Osteoblast (primary cell): ENCODE data around the gene LRRC3B. TPM values are rescaled to one million over a fixed set of nuclear protein-coding genes. Genes with fewer than 3 reads are reported as not detected.

Source experiments
- DNase-seq: peaks from one replicate; pipeline ENCODE4 v3.0.0; 2011; ENCODE audit warnings: low spot score, mixed read lengths; ENCODE audit not compliant: insufficient read length; ENCODE audit errors: missing footprints
- H2AFZ ChIP-seq: 2 replicates; pipeline ENCODE4 v1.6.0; 2011; ENCODE audit warnings: mild to moderate bottlenecking, low read length
- H3K27ac ChIP-seq: 2 replicates; pipeline ENCODE4 v1.5.1; 2011; ENCODE audit warnings: mild to moderate bottlenecking, low read depth, low read length, moderate library complexity
- H3K27me3 ChIP-seq: 2 replicates; pipeline ENCODE4 v1.6.0; 2012; ENCODE audit warnings: mild to moderate bottlenecking, control low read depth, inconsistent platforms, low read length, moderate library complexity; ENCODE audit not compliant: insufficient read depth
- H3K36me3 ChIP-seq: 2 replicates; pipeline ENCODE4 v1.5.1; 2011; ENCODE audit warnings: mild to moderate bottlenecking, low read length, control low read depth, moderate library complexity; ENCODE audit not compliant: insufficient read depth
- H3K4me1 ChIP-seq: 2 replicates; pipeline ENCODE4 v1.5.1; 2011; ENCODE audit warnings: mild to moderate bottlenecking, low read length, control low read depth, moderate library complexity; ENCODE audit not compliant: insufficient read depth
- H3K4me2 ChIP-seq: 2 replicates; pipeline ENCODE4 v1.6.0; 2011; ENCODE audit warnings: mild to moderate bottlenecking, low read length; ENCODE audit not compliant: insufficient read depth
- H3K4me3 ChIP-seq: fragments of 200-600 bp; sonication (generic); 3 replicates; pipeline ENCODE4 v1.5.1; 2012; ENCODE audit warnings: mild to moderate bottlenecking, low read length, inconsistent platforms; ENCODE audit not compliant: insufficient read depth
- H3K79me2 ChIP-seq: 2 replicates; pipeline ENCODE4 v1.6.0; 2012; ENCODE audit warnings: mild to moderate bottlenecking, low read length, control low read depth, inconsistent platforms; ENCODE audit not compliant: insufficient read depth
- H3K9me3 ChIP-seq: 2 replicates; pipeline ENCODE4 v1.5.1; 2011; ENCODE audit warnings: low read depth, low read length, control low read depth
- H4K20me1 ChIP-seq: 2 replicates; pipeline ENCODE4 v1.6.0; 2012; ENCODE audit warnings: mild to moderate bottlenecking, low read length, control low read depth; ENCODE audit not compliant: insufficient read depth
- total RNA-seq: library from RNA; depleted of rRNA; stranded (reverse); fragments of >200 nt; gene quantifications from 2 replicates; pipeline ENCODE4 v1.2.3, GENCODE V29; 2012
- TF ChIP-seq, protein P1 (sequence below): IDR thresholded peaks from 2 replicates; pipeline ENCODE4 v1.5.1; 2011; ENCODE audit warnings: mild to moderate bottlenecking, low read depth, low read length, moderate library complexity; ENCODE audit errors: extremely low read depth

LRRC3B gene
- total RNA-seq, 1 donor: not detected

GRCh38 chr3:26588931-26589330 lies 33.6 kb upstream of the LRRC3B start:
- H3K9me3 ChIP-seq: no peaks in the 10 kb centered on the region
- TF ChIP-seq, protein P1, sequence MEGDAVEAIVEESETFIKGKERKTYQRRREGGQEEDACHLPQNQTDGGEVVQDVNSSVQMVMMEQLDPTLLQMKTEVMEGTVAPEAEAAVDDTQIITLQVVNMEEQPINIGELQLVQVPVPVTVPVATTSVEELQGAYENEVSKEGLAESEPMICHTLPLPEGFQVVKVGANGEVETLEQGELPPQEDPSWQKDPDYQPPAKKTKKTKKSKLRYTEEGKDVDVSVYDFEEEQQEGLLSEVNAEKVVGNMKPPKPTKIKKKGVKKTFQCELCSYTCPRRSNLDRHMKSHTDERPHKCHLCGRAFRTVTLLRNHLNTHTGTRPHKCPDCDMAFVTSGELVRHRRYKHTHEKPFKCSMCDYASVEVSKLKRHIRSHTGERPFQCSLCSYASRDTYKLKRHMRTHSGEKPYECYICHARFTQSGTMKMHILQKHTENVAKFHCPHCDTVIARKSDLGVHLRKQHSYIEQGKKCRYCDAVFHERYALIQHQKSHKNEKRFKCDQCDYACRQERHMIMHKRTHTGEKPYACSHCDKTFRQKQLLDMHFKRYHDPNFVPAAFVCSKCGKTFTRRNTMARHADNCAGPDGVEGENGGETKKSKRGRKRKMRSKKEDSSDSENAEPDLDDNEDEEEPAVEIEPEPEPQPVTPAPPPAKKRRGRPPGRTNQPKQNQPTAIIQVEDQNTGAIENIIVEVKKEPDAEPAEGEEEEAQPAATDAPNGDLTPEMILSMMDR: no peak
- H3K36me3 ChIP-seq: no peaks in the 10 kb centered on the region

DNA sequence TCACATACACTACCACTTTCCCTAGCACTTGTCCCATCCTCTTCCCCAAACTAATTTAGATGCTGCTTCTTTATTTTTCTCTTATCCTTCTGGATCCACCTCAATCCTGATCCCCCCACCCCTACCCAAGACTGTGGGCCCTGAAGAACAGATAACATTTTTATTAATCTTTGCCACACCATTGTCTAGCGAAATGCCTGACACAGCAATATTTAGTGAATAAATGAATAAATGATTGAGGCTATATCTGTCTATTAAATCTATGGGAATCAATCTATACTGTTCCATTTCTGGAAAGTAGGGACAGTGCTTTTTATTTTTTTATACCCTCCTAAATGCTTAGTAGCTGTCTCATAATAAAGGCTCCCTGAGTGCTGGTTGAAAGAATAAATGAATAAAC lies 32.9 kb upstream of the LRRC3B start:
- Histone ChIP-seq H3K27me3 (no peaks in the 10 kb centered on the region), H4K20me1 (no peaks in the 10 kb centered on the region), H3K4me2 (no peak overlapping the region), H3K79me2 (no peaks in the 10 kb centered on the region), H3K36me3 (no peaks in the 10 kb centered on the region), H3K4me1 (no peaks in the 10 kb centered on the region), H3K27ac (no peak overlapping the region), H3K9me3 (no peaks in the 10 kb centered on the region), H2AFZ (no peak overlapping the region), H3K4me3 (no peak overlapping the region)
- TF ChIP-seq, protein P1: no peak
- DNase-seq: no peak

More at GRCh38 chr3:26588931-26589330, 33.6 kb upstream of the LRRC3B start:
- H2AFZ ChIP-seq: no peak overlapping the region
- H3K4me1 ChIP-seq: no peaks in the 10 kb centered on the region
- no peak overlapping the region for H3K4me3 ChIP-seq
- no peaks in the 10 kb centered on the region for H4K20me1 ChIP-seq
- DNase-seq: no peak
- H3K79me2 ChIP-seq: no peaks in the 10 kb centered on the region
- H3K27me3 ChIP-seq: no peaks in the 10 kb centered on the region
- no peak overlapping the region for H3K27ac ChIP-seq
- H3K4me2 ChIP-seq: no peak overlapping the region

DNA sequence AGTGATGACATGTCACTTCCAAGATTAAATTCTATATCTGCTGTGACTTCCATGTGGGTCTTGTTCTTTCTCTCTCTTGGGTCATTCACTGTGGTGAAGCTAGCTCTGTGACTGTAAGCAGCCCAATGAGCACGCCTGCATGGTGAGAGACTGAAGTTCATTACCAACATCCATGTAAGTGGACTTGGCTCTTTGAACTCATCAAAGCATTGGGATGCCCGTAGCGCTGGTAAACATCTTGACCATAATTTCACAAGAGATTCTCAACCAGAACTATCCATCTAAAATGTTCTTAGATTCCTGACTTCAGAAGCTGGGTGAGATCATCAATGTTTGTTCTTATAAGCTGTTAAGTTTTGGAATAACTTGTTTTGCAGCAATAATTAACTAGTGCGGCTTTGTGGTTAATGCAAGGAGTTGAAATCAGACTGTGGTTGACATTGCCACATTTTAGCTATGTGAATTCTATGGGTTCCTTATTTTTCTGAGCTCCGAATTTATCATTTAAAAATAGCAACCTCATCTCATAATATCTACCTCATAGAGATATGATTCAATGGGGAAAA lies 31.6 kb upstream of the LRRC3B start:
- Histone ChIP-seq H3K27ac (no peak overlapping the region), H3K9me3 (no peaks in the 10 kb centered on the region), H4K20me1 (no peaks in the 10 kb centered on the region), H3K36me3 (no peaks in the 10 kb centered on the region), H3K4me3 (no peak overlapping the region), H3K79me2 (no peaks in the 10 kb centered on the region), H3K4me2 (no peak overlapping the region), H2AFZ (no peak overlapping the region), H3K4me1 (no peaks in the 10 kb centered on the region), H3K27me3 (no peaks in the 10 kb centered on the region)
- TF ChIP-seq, protein P1: no peak
- DNase-seq: no peak

DNA sequence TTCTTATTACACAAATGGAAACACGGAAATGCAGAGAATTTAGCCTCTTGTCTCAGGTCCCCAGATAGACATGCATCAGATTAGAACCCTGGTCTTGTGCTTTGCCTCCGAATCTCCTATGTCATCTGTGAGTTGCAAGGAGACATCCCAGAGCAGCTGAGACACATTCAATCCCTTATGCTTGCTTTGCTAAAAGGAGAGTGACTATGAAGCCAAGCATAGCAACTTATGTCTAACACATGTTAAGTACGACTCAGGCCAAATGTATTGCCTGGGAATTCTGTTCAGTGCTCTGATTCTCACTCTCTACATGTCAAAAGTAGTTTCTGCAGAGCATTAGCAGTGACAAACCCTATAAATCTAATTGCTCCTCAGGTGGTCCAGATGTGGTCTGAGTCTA lies 30.6 kb upstream of the LRRC3B start:
- H3K9me3 ChIP-seq: peaks cover 3% of the 10 kb centered on the region
- TF ChIP-seq, protein P1: no peak
- H4K20me1 ChIP-seq: no peaks in the 10 kb centered on the region
- H3K4me2 ChIP-seq: no peak overlapping the region
- no peaks in the 10 kb centered on the region for H3K79me2 ChIP-seq
- H3K36me3 ChIP-seq: no peaks in the 10 kb centered on the region
- H3K27me3 ChIP-seq: no peaks in the 10 kb centered on the region
- H3K27ac ChIP-seq: no peak overlapping the region
- no peaks in the 10 kb centered on the region for H3K4me1 ChIP-seq
- H3K4me3 ChIP-seq: no peak overlapping the region
- H2AFZ ChIP-seq: no peak overlapping the region
- DNase-seq: no peak
